GM12878 (cell line): ENCODE results near the gene MACROD2. TPM values are rescaled to one million over a fixed set of nuclear protein-coding genes. Genes with fewer than 3 reads are reported as not detected.

Source experiments
- ASH2L ChIP-seq: fragments of 300-600, 200-600 bp; sonication (generic); IDR thresholded peaks from 2 replicates; pipeline ENCODE4 v1.6.1; 2017; ENCODE audit warnings: low read depth, mild to moderate bottlenecking, borderline replicate concordance
- BHLHE40 ChIP-seq, 2 experiments: fragments of 450-650 bp in 1 of 2; IDR thresholded peaks; 2 replicates each; pipeline ENCODE4 v1.6.1; 2011 to 2017; ENCODE audit warnings: low read depth in 2 of 2, borderline replicate concordance in 1 of 2, improper control_type of control experiment in 1 of 2, low read length in 1 of 2, mild to moderate bottlenecking in 1 of 2
- CHD4 ChIP-seq: fragments of 200-600 bp; sonication (generic); IDR thresholded peaks from 2 replicates; pipeline ENCODE4 v1.6.1; 2016; ENCODE audit warnings: mild to moderate bottlenecking
- EGR1 ChIP-seq, 2 experiments: IDR thresholded peaks; 1 replicate in 1 of 2; 2 replicates in 1 of 2; pipeline ENCODE4 v1.6.1; 2011 to 2012; ENCODE audit warnings: low read depth in 2 of 2, low read length in 2 of 2, borderline replicate concordance in 1 of 2, mild to moderate bottlenecking in 1 of 2, moderate library complexity in 1 of 2
- FOXM1 ChIP-seq: IDR thresholded peaks from 2 replicates; pipeline ENCODE4 v1.6.1; 2012; ENCODE audit warnings: low read depth, mild to moderate bottlenecking, inconsistent platforms, low read length, moderate library complexity
- GABPA ChIP-seq: IDR thresholded peaks from 2 replicates; pipeline ENCODE4 v1.6.1; 2014; ENCODE audit warnings: antibody characterized with exemption, low read depth, mild to moderate bottlenecking, inconsistent platforms
- GATAD2B ChIP-seq: fragments of 450-650 bp; conservative IDR thresholded peaks from 2 replicates; pipeline ENCODE4 v1.6.1; 2017; ENCODE audit warnings: low read depth, mild to moderate bottlenecking, moderate library complexity
- IRF5 ChIP-seq: fragments of 450-650 bp; IDR thresholded peaks from 2 replicates; pipeline ENCODE4 v1.6.1; 2017; ENCODE audit warnings: borderline replicate concordance
- JUNB ChIP-seq: IDR thresholded peaks from 2 replicates; pipeline ENCODE4 v1.6.1; 2016; ENCODE audit warnings: antibody characterized with exemption, mild to moderate bottlenecking
- KDM1A ChIP-seq: fragments of 200-600 bp; sonication (generic); IDR thresholded peaks from 2 replicates; pipeline ENCODE4 v1.6.1; 2016; ENCODE audit warnings: borderline replicate concordance
- POU2F2 ChIP-seq: IDR thresholded peaks from 3 replicates; pipeline ENCODE4 v1.6.1; 2011; ENCODE audit warnings: low read depth, mild to moderate bottlenecking, low read length, borderline replicate concordance
- RELB ChIP-seq: fragments of 450-650 bp; IDR thresholded peaks from 2 replicates; pipeline ENCODE4 v1.6.1; 2017; ENCODE audit warnings: low read depth, mild to moderate bottlenecking, moderate library complexity
- RFX5 ChIP-seq: IDR thresholded peaks from 2 replicates; pipeline ENCODE4 v1.6.1; 2011; ENCODE audit warnings: low read depth, low read length, improper control_type of control experiment
- RUNX3 ChIP-seq: IDR thresholded peaks from 2 replicates; pipeline ENCODE4 v1.6.1; 2012; ENCODE audit warnings: low read length, inconsistent platforms
- SPI1 ChIP-seq: IDR thresholded peaks from 2 replicates; pipeline ENCODE4 v1.6.1; 2011; ENCODE audit warnings: low read depth, mild to moderate bottlenecking, low read length, moderate library complexity, borderline replicate concordance; ENCODE audit not compliant: insufficient read depth
- STAT1 ChIP-seq: fragments of 450-650 bp; conservative IDR thresholded peaks from 2 replicates; pipeline ENCODE4 v1.6.1; 2014; ENCODE audit warnings: antibody characterized with exemption, mild to moderate bottlenecking
- STAT3 ChIP-seq: IDR thresholded peaks from 2 replicates; pipeline ENCODE4 v1.6.1; 2011; ENCODE audit warnings: low read depth, low read length, improper control_type of control experiment
- TAF1 ChIP-seq: IDR thresholded peaks from 2 replicates; pipeline ENCODE4 v1.6.1; 2011; ENCODE audit warnings: mild to moderate bottlenecking, low read depth, low read length, borderline replicate concordance
- TBL1XR1 ChIP-seq: IDR thresholded peaks from 2 replicates; pipeline ENCODE4 v1.6.1; 2012; ENCODE audit warnings: low read depth, low read length, improper control_type of control experiment
- TCF12 ChIP-seq: IDR thresholded peaks from 2 replicates; pipeline ENCODE4 v1.6.1; 2011; ENCODE audit warnings: low read depth, mild to moderate bottlenecking, low read length
- USF1 ChIP-seq: IDR thresholded peaks from 2 replicates; pipeline ENCODE4 v1.6.1; 2011; ENCODE audit warnings: borderline replicate concordance, low read depth, mild to moderate bottlenecking, moderate library complexity, mixed read lengths, low read length; ENCODE audit not compliant: insufficient read depth; ENCODE audit errors: extremely low read length
- YBX1 ChIP-seq: fragments of 450-650 bp; IDR thresholded peaks from 2 replicates; pipeline ENCODE4 v1.6.1; 2016; ENCODE audit warnings: antibody characterized with exemption
- ZNF207 ChIP-seq: fragments of 450-650 bp; IDR thresholded peaks from 2 replicates; pipeline ENCODE4 v1.6.1; 2014; ENCODE audit warnings: antibody characterized with exemption, mild to moderate bottlenecking, borderline replicate concordance
- ZNF384 ChIP-seq: IDR thresholded peaks from 2 replicates; pipeline ENCODE4 v1.6.1; 2012; ENCODE audit warnings: low read depth, mild to moderate bottlenecking, low read length, improper control_type of control experiment, borderline replicate concordance
- ZZZ3 ChIP-seq: IDR thresholded peaks from 2 replicates; pipeline ENCODE4 v1.6.1; 2011; ENCODE audit warnings: low read depth; ENCODE audit not compliant: control insufficient read depth, insufficient read length
- polyA plus RNA-seq, 11 experiments: library from polyadenylated mRNA; depleted of rRNA in 4 of 11; unstranded in 6 of 11; stranded (reverse) in 5 of 11; fragments of >200 nt; fragmentation: Nextera tagmentation in 4 of 11; fragmentation: Illumina TruSeq in 1 of 11; extraction: Ambion mirVana in 4 of 11; extraction: Trizol in 1 of 11; gene quantifications; 1 replicate in 1 of 11; 2 replicates in 10 of 11; pipeline versions ENCODE4 v1.2.1 to v1.2.3, GENCODE V29; 2011 to 2016; ENCODE audit warnings: inconsistent platforms in 2 of 11, missing spikeins in 2 of 11, low read depth in 1 of 11
- total RNA-seq, 4 experiments: library from RNA; depleted of rRNA in 3 of 4; stranded (reverse); fragments of >200 nt in 3 of 4; fragmentation: Illumina TruSeq in 1 of 4; extraction: Trizol in 1 of 4; gene quantifications; 2 replicates each; pipeline versions ENCODE4 v1.2.1 to v1.2.3, GENCODE V29; 2013 to 2021

MACROD2 gene
- total and polyA plus RNA-seq, 10 of the 15 experiments (the other 5 are each of a cell fraction or from before 2014, with no cell fraction given) = 1.1 to 21.5 (median 2.2) TPM

GRCh38 chr20:15317546-15318232 is 1322.4 kb downstream of the MACROD2 start (continued):
- TF ChIP-seq SPI1 (no peak), STAT3 (no peak), ZNF384 (peak; percentile 69; the same call in 1 of the 2 replicates), ZNF207 (no peak), STAT1 (no peak), YBX1 (no peak), BHLHE40 (IDR thresholded peaks at IDR 0.05; ENCODE audit: borderline replicate concordance in 1 of 2, low read depth in 2 of 2, low read length in 1 of 2) (no peak), ASH2L (no peak), RFX5 (no peak), KDM1A (no peak), RELB (no peak), POU2F2 (no peak), TCF12 (no peak), TBL1XR1 (0 out of 2 replicates have a peak, but pooled peaks have one; percentile 21), GABPA (peak; percentile 17; the same call in 1 of the 2 replicates), CHD4 (no peak), EGR1 (IDR thresholded peaks at IDR 0.05; ENCODE audit: borderline replicate concordance in 1 of 2, low read depth in 2 of 2, low read length in 2 of 2) (no peak), RUNX3 (peak; percentile 78), ZZZ3 (no peak), USF1 (no peak), JUNB (peak; percentile 81), GATAD2B (no peak), FOXM1 (peak; percentile 84), IRF5 (no peak), TAF1 (no peak)
